MCF 10A (cell line): ENCODE data around the gene STAT5A. TPM values are rescaled to one million over a fixed set of nuclear protein-coding genes. Genes with fewer than 3 reads are reported as not detected.
A peak's percentile ranks its signal among the peaks of the same experiment; 100 is the strongest.
"Not testable (repeated sequence)": the region's sequence is repeated elsewhere in the genome, so short reads cannot be mapped to it uniquely, and the experiment has no call there.

Experiments used
- Bru-seq: library from RNA; stranded (reverse); fragments of 400-500 nt; gene quantifications from one replicate; lab custom pipeline; 2021; lab: Mats Ljungman, UMichigan
- BruChase-seq, 2 experiments: library from RNA; stranded (reverse); fragments of 400-500 nt; gene quantifications; one replicate each; lab custom pipeline; 2021; lab: Mats Ljungman, UMichigan
- BruUV-seq: library from RNA; stranded (reverse); fragments of 400-500 nt; replicated peaks from 2 replicates; lab custom pipeline; 2021; lab: Mats Ljungman, UMichigan
- CTCF ChIA-PET: fragments of 300-600 bp; sonication (Branson Sonifier 250); formaldehyde crosslinking; extraction: SDS; loops from one replicate; lab custom pipeline; 2021; ENCODE audit warnings: antibody characterized with exemption, inconsistent platforms; lab: Yijun Ruan, JAX
- POLR2A ChIA-PET: fragments of 300-600, 350-650 bp; sonication (Branson Sonifier 250); formaldehyde crosslinking; extraction: SDS; loops from one replicate; lab custom pipeline; 2020; ENCODE audit warnings: antibody characterized with exemption, inconsistent platforms; lab: Yijun Ruan, JAX
- DNase-seq: peaks from one replicate; pipeline ENCODE4 v3.0.0-alpha.2; 2018; ENCODE audit not compliant: unreplicated experiment
- H3K27ac Mint-ChIP-seq: one replicate; pipeline ENCODE4 v1.8.0; 2022; ENCODE audit warnings: mild to moderate bottlenecking, low read depth, mixed read lengths; ENCODE audit not compliant: unreplicated experiment
- H3K27me3 Mint-ChIP-seq: one replicate; pipeline ENCODE4 v1.8.0; 2022; ENCODE audit warnings: mixed read lengths; ENCODE audit not compliant: insufficient read depth, unreplicated experiment
- H3K36me3 Mint-ChIP-seq: one replicate; pipeline ENCODE4 v1.8.0; 2022; ENCODE audit warnings: mild to moderate bottlenecking, moderate library complexity, mixed read lengths; ENCODE audit not compliant: insufficient read depth, unreplicated experiment
- H3K4me1 Mint-ChIP-seq: one replicate; pipeline ENCODE4 v1.8.0; 2022; ENCODE audit warnings: mixed read lengths; ENCODE audit not compliant: insufficient read depth, unreplicated experiment
- H3K4me3 Mint-ChIP-seq: one replicate; pipeline ENCODE4 v1.8.0; 2022; ENCODE audit warnings: mild to moderate bottlenecking, moderate library complexity, mixed read lengths; ENCODE audit not compliant: unreplicated experiment
- H3K9me3 Mint-ChIP-seq: one replicate; pipeline ENCODE4 v1.8.0; 2022; ENCODE audit warnings: mixed read lengths; ENCODE audit not compliant: unreplicated experiment
- CTCF ChIP-seq: fragments of 200-600 bp; IDR thresholded peaks from one replicate; pipeline ENCODE4 v1.8.0; 2022; ENCODE audit warnings: antibody characterized with exemption, mild to moderate bottlenecking; ENCODE audit not compliant: unreplicated experiment
- intact Hi-C: fragments of 100-400 bp; cut with micrococcal nuclease; formaldehyde crosslinking; loops from 2 replicates; pipeline ENCODE4 v1.14.1; 2022
- long read RNA-seq: library from polyadenylated mRNA; stranded (forward); transcript quantifications from one replicate; pipeline ENCODE4 v2.0.0, GENCODE V29; 2022
- total RNA-seq: library from RNA; stranded (reverse); gene quantifications from 2 replicates; pipeline ENCODE4 v1.2.3, GENCODE V29; 2022

Gene STAT5A
- total RNA-seq = 1.0 and 1.7 TPM in 2 replicates
- percentile 23 among the genes with signal in this experiment for Bru-seq, nascent RNA
- BruChase-seq, experiment 1, labeled RNA remaining after a 6-hour chase = percentile 30 among the genes with signal in this experiment
- BruChase-seq, experiment 2, labeled RNA remaining after a 2-hour chase = percentile 29 among the genes with signal in this experiment
- long read RNA-seq, partial matches to known transcripts = 0 of 1 reads
- long read RNA-seq, other reads (novel, unspliced or antisense) = 1 of 1 reads

DNA sequence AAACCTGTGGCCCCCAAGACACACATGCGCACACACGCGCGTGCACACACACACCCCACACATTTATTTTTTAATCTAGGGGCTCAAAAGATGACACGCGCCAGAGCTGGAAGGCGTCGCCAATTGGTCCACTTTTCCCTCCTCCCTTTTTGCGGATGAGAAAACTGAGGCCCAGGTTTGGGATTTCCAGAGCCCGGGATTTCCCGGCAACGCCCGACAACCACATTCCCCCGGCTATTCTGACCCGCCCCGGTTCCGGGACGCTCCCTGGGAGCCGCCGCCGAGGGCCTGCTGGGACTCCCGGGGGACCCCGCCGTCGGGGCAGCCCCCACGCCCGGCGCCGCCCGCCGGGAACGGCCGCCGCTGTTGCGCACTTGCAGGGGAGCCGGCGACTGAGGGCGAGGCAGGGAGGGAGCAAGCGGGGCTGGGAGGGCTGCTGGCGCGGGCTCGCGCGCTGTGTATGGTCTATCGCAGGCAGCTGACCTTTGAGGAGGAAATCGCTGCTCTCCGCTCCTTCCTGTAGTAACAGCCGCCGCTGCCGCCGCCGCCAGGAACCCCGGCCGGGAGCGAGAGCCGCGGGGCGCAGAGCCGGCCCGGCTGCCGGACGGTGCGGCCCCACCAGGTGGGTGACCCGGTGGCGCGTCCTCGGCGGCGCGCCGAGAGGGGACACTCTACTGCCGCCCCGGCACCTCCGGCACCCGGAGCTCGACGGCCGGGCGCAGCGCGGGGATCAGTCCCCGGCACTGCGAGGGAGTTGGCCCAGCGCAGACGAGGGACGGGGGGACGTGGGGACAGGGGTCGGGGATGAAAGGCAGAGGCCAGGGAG is at the start of gene STAT5A:
Gene STAT5A (plus strand): TSS at position 522 of the 826 bp plus-strand sequence. CDS start 914 bp downstream, outside the sequence.
- Mint-ChIP-seq H3K36me3 (no peaks in the 10 kb centered on the region), H3K9me3 (no peaks in the 10 kb centered on the region), H3K4me3 (peak within 1 kb of the TSS; percentile 47), H3K27me3 (peaks cover 14% of the 10 kb centered on the region), H3K27ac (no peak within 1 kb of the TSS), H3K4me1 (no peaks in the 10 kb centered on the region)
- no peak for TF ChIP-seq CTCF
- ChIA-PET CTCF (interaction anchor here (0.5 to 0.7 kb wide), 2 partner anchors 82 to 170 kb away, joined by 3 read pairs; no protein-coding TSS in a partner anchor), POLR2A (interaction anchor here (0.7 to 1.2 kb wide), 2 partner anchors 13 to 27 kb away, joined by 3 to 4 read pairs; partner anchors contain the start of gene STAT5B)
- DNase-seq = peak; percentile 56
- BruUV-seq = no TSS peak
- intact Hi-C loops = no loop called here

GRCh38 chr17:42239576-42239975 is 48.7 kb upstream of the STAT5A start:
- H3K36me3 Mint-ChIP-seq, intact Hi-C loops, DNase-seq, H3K9me3 Mint-ChIP-seq, POLR2A ChIA-PET, CTCF ChIA-PET, H3K4me3 Mint-ChIP-seq, H3K27ac Mint-ChIP-seq, H3K27me3 Mint-ChIP-seq, H3K4me1 Mint-ChIP-seq, BruUV-seq: not testable (repeated sequence)

DNA sequence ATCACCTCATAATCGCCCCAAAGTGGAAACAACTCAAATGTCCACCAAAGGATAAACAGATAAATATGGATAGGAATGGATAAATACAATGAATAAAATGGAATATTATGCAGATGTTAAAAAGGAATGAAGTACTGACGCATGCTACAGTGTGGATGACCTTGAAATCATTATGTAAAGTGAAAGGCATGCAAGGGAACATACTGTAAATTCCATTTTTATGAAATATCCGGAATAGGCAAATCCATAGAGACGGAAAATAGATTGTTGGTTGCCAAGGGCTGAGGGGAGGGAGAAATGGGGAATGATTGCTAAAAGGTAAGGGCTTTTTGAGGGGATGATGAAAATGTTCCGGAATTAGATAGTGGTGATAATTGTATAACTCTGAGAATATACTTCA is 48.1 kb upstream of the STAT5A start:
- intact Hi-C loops = no loop called here
- H3K27ac Mint-ChIP-seq = no peak overlapping the region
- no peak for DNase-seq
- no peaks in the 10 kb centered on the region for H3K27me3 Mint-ChIP-seq
- no peak overlapping the region for H3K4me3 Mint-ChIP-seq
- peaks cover 6% of the 10 kb centered on the region for H3K36me3 Mint-ChIP-seq
- ChIA-PET POLR2A (interaction anchor here (0.6 kb wide), 1 partner anchor 14 kb away, joined by 3 read pairs; no protein-coding TSS in a partner anchor), CTCF (no interaction called here)
- no peaks in the 10 kb centered on the region for H3K9me3 Mint-ChIP-seq
- TF ChIP-seq CTCF = no peak
- BruUV-seq = no TSS peak
- no peaks in the 10 kb centered on the region for H3K4me1 Mint-ChIP-seq

- POLR2A ChIA-PET, CTCF ChIA-PET: not testable (repeated sequence)
Measured at GRCh38 chr17:42240863-42241262, 47.4 kb upstream of the STAT5A start.

More at GRCh38 chr17:42240863-42241262, 47.4 kb upstream of the STAT5A start:
- H3K27me3 Mint-ChIP-seq, BruUV-seq, H3K36me3 Mint-ChIP-seq, H3K27ac Mint-ChIP-seq, H3K4me1 Mint-ChIP-seq, H3K9me3 Mint-ChIP-seq, H3K4me3 Mint-ChIP-seq, intact Hi-C loops, DNase-seq: not testable (repeated sequence)
